ENCODE measurements around the gene TAF6.
"Not testable (repeated sequence)": the region's sequence is repeated elsewhere in the genome, so short reads cannot be mapped to it uniquely, and the experiment has no call there.

TAF6 gene

GRCh38 chr7:100152404-100152803 lies 33.2 kb upstream of the TAF6 start:
- no peak for DNase-seq
- peak overlapping the region; percentile 27 for H3K27ac ChIP-seq (ENCODE audit: insufficient read depth, low read length, poor library complexity, severe bottlenecking)
- H3K36me3 ChIP-seq (ENCODE audit: control insufficient read depth, insufficient read depth, low read length): peaks cover 37% of the 10 kb centered on the region
- H3K4me1 ChIP-seq (ENCODE audit: control insufficient read depth, insufficient read depth, low read length, poor library complexity, severe bottlenecking): peaks cover 22% of the 10 kb centered on the region
- H3K4me3 ChIP-seq (ENCODE audit: insufficient read depth, low read depth, low read length, poor library complexity, severe bottlenecking): no peak overlapping the region
- no peaks in the 10 kb centered on the region for H3K27me3 ChIP-seq (replicated peaks; ENCODE audit: control insufficient read depth, insufficient read depth, low read length, poor library complexity, severe bottlenecking)
- H3K9me3 ChIP-seq (ENCODE audit: control insufficient read depth, low read length): no peaks in the 10 kb centered on the region

GRCh38 chr7:100148559-100149328 lies 29.6 kb upstream of the TAF6 start, which contains the start of gene LAMTOR4:
Gene LAMTOR4 (plus strand): TSS chr7:100148918. CDS start chr7:100148973, 55 bp downstream.
- no peaks in the 10 kb centered on the region for H3K27me3 ChIP-seq (replicated peaks; ENCODE audit: control insufficient read depth, insufficient read depth, low read length, poor library complexity, severe bottlenecking)
- H3K27ac ChIP-seq (ENCODE audit: insufficient read depth, low read length, poor library complexity, severe bottlenecking): peak within 1 kb of the TSS; percentile 97
- H3K36me3 ChIP-seq (ENCODE audit: control insufficient read depth, insufficient read depth, low read length): peaks cover 11% of the 10 kb centered on the region
- no peaks in the 10 kb centered on the region for H3K9me3 ChIP-seq (ENCODE audit: control insufficient read depth, low read length)
- H3K4me1 ChIP-seq (ENCODE audit: control insufficient read depth, insufficient read depth, low read length, poor library complexity, severe bottlenecking): peaks cover 13% of the 10 kb centered on the region
- DNase-seq: peak; percentile 98 to 99 (median 98)
- peak within 1 kb of the TSS; percentile 90 for H3K4me3 ChIP-seq (ENCODE audit: insufficient read depth, low read depth, low read length, poor library complexity, severe bottlenecking)

DNA sequence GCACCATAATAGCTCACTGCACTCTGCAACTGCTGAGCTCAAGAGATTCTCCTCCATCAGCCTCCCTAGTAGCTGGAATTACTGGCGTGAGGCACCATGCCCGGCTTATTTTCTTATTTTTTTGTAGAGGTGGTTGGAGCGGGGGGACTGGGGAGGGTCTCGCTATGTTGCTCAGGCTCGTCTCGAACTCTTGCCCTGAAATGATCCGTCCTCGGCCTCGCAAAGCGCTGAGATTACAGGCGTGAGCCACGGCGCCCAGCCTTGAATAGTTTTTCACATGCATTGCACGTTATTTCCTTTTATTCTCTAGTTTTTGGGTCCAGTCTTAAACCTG lies 29.0 kb upstream of the TAF6 start:
- peak overlapping the region; percentile 97 for H3K27ac ChIP-seq (ENCODE audit: insufficient read depth, low read length, poor library complexity, severe bottlenecking)
- no peak for DNase-seq

GRCh38 chr7:100147278-100147677 lies 28.1 kb upstream of the TAF6 start:
- no peak overlapping the region for H3K4me3 ChIP-seq (ENCODE audit: insufficient read depth, low read depth, low read length, poor library complexity, severe bottlenecking)
- peaks cover 3% of the 10 kb centered on the region for H3K36me3 ChIP-seq (ENCODE audit: control insufficient read depth, insufficient read depth, low read length)
- no peak for DNase-seq
- no peak overlapping the region for H3K27ac ChIP-seq (ENCODE audit: insufficient read depth, low read length, poor library complexity, severe bottlenecking)
- peaks cover 13% of the 10 kb centered on the region for H3K4me1 ChIP-seq (ENCODE audit: control insufficient read depth, insufficient read depth, low read length, poor library complexity, severe bottlenecking)
- no peaks in the 10 kb centered on the region for H3K27me3 ChIP-seq (replicated peaks; ENCODE audit: control insufficient read depth, insufficient read depth, low read length, poor library complexity, severe bottlenecking)
- no peaks in the 10 kb centered on the region for H3K9me3 ChIP-seq (ENCODE audit: control insufficient read depth, low read length)

More for the DNA sequence above, 29.0 kb upstream of the TAF6 start:
- Histone ChIP-seq H3K27me3 (replicated peaks; ENCODE audit: control insufficient read depth, insufficient read depth, low read length, poor library complexity, severe bottlenecking) (no peaks in the 10 kb centered on the region), H3K4me3 (ENCODE audit: insufficient read depth, low read depth, low read length, poor library complexity, severe bottlenecking) (peak overlapping the region; percentile 90), H3K36me3 (ENCODE audit: control insufficient read depth, insufficient read depth, low read length) (peaks cover 5% of the 10 kb centered on the region), H3K9me3 (ENCODE audit: control insufficient read depth, low read length) (no peaks in the 10 kb centered on the region), H3K4me1 (ENCODE audit: control insufficient read depth, insufficient read depth, low read length, poor library complexity, severe bottlenecking) (peaks cover 13% of the 10 kb centered on the region)

DNA sequence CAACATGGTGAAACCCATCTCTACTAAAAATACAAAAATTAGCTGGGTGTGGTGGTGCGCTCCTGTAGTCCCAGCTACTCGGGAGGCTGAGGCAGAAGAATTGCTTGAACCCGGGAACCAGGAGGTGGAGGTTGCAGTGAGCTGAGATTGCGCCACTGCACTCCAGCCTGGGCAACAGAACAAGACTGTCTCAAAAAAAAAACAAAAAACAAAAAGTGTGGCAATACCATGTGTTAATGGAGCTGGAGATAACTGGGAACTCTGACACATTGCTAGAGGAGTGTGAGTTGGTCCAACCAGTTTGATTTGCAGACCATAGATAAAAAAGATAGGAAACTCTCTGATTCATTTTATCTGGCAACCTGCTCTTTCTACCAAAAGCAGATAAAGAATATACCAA lies 27.2 kb upstream of the TAF6 start:
- not testable (repeated sequence) for H3K27me3 ChIP-seq (replicated peaks; ENCODE audit: control insufficient read depth, insufficient read depth, low read length, poor library complexity, severe bottlenecking); H3K36me3 ChIP-seq (ENCODE audit: control insufficient read depth, insufficient read depth, low read length); H3K4me3 ChIP-seq (ENCODE audit: insufficient read depth, low read depth, low read length, poor library complexity, severe bottlenecking); H3K9me3 ChIP-seq (ENCODE audit: control insufficient read depth, low read length); DNase-seq; H3K27ac ChIP-seq (ENCODE audit: insufficient read depth, low read length, poor library complexity, severe bottlenecking)
- H3K4me1 ChIP-seq (ENCODE audit: control insufficient read depth, insufficient read depth, low read length, poor library complexity, severe bottlenecking): peaks cover 11% of the 10 kb centered on the region

DNA sequence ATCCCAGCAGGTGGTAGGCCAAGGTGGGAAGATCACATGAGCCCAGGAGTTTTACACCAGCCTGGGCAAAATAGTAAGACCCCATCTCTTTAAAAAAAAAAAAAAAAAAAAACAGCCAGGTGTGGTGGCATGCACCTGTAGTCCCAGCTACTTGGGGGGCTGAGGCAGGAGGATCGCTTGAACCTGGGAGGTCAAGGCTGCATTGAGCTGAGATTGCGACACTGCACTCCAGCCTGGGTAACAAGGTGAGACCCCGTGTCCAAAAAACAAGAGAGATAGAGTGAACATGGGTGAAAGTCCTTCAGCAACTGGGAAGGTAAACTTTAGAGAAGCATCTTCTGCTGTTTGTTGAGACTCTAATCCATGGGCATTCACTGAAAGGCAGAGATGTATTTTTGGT lies 23.3 kb upstream of the TAF6 start:
- H3K27ac ChIP-seq (ENCODE audit: insufficient read depth, low read length, poor library complexity, severe bottlenecking): no peak overlapping the region
- no peaks in the 10 kb centered on the region for H3K27me3 ChIP-seq (replicated peaks; ENCODE audit: control insufficient read depth, insufficient read depth, low read length, poor library complexity, severe bottlenecking)
- H3K4me3 ChIP-seq (ENCODE audit: insufficient read depth, low read depth, low read length, poor library complexity, severe bottlenecking): no peak overlapping the region
- no peaks in the 10 kb centered on the region for H3K9me3 ChIP-seq (ENCODE audit: control insufficient read depth, low read length)
- H3K4me1 ChIP-seq (ENCODE audit: control insufficient read depth, insufficient read depth, low read length, poor library complexity, severe bottlenecking): no peaks in the 10 kb centered on the region
- DNase-seq: no peak
- H3K36me3 ChIP-seq (ENCODE audit: control insufficient read depth, insufficient read depth, low read length): no peaks in the 10 kb centered on the region

DNA sequence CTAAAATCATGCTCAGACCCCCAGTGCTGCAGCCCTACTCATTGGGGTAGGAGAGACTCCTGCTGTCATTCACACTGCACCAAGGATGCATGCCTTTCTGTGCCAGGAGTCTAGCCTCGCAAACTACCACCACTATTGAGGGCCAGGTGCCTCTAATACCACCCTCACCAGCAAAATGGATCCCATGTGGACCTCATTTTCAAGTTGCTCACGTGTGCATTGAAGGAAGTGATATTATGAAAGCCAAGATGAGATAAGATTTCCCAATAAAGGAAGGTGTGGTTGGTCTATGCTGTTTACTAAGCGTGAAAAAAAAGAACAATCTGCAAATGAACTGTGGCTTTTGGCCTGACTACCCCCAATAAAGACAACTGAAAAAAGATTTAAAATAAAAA lies 22.4 kb upstream of the TAF6 start:
- no peaks in the 10 kb centered on the region for H3K36me3 ChIP-seq (ENCODE audit: control insufficient read depth, insufficient read depth, low read length)
- no peak overlapping the region for H3K4me3 ChIP-seq (ENCODE audit: insufficient read depth, low read depth, low read length, poor library complexity, severe bottlenecking)
- H3K9me3 ChIP-seq (ENCODE audit: control insufficient read depth, low read length): no peaks in the 10 kb centered on the region
- no peak overlapping the region for H3K27ac ChIP-seq (ENCODE audit: insufficient read depth, low read length, poor library complexity, severe bottlenecking)
- H3K27me3 ChIP-seq (replicated peaks; ENCODE audit: control insufficient read depth, insufficient read depth, low read length, poor library complexity, severe bottlenecking): no peaks in the 10 kb centered on the region
- DNase-seq: no peak
- H3K4me1 ChIP-seq (ENCODE audit: control insufficient read depth, insufficient read depth, low read length, poor library complexity, severe bottlenecking): no peaks in the 10 kb centered on the region

DNA sequence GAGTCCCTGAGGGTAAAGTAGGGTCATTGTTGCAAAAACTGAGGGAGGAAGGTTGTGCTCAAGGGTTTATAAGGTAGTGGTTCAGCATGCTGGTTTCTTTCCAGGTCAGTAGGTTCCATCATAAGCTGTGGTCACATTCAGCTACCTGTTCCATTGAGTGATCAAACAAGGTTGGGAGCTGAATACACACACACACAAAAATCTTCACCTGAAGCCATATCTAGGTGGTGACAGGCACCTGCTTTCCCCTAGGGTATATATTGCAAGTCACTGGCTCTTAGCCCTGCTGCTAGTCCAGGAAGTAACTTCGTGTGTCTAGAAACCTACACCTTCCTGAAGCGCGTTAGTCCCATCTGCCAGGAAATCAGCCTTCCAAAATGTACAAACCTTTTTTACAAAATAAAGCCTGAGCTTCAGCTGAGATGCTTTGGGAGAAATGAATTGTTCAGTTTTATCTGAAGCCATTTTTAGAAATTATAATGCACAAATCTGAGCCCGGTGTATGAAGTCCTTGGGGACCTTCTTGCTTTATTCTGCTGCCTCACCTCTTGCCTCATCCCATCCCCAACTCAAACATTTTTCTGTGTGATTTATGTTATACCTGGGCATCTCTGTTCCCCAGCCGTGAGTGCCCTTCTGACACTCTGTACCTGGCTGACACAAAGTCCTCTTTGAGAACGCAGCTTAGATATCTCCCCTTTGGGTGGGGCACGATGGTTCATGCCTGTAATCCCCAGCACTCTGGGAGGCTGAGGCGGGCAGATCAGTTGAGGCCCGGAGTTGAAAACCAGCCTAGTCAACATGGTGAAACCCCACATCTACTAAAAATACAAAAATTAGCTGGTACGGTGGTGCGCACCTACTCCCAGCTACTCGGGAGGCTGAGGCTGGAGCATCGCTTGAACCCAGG lies 18.9 kb upstream of the TAF6 start:
- Histone ChIP-seq H3K4me1 (ENCODE audit: control insufficient read depth, insufficient read depth, low read length, poor library complexity, severe bottlenecking) (no peaks in the 10 kb centered on the region), H3K4me3 (ENCODE audit: insufficient read depth, low read depth, low read length, poor library complexity, severe bottlenecking) (no peak overlapping the region), H3K36me3 (ENCODE audit: control insufficient read depth, insufficient read depth, low read length) (no peaks in the 10 kb centered on the region), H3K9me3 (ENCODE audit: control insufficient read depth, low read length) (no peaks in the 10 kb centered on the region), H3K27ac (ENCODE audit: insufficient read depth, low read length, poor library complexity, severe bottlenecking) (no peak overlapping the region), H3K27me3 (replicated peaks; ENCODE audit: control insufficient read depth, insufficient read depth, low read length, poor library complexity, severe bottlenecking) (no peaks in the 10 kb centered on the region)
- no peak for DNase-seq

GRCh38 chr7:100132697-100133151 lies 13.6 kb upstream of the TAF6 start:
- H3K27ac ChIP-seq (ENCODE audit: insufficient read depth, low read length, poor library complexity, severe bottlenecking): no peak overlapping the region
- no peaks in the 10 kb centered on the region for H3K36me3 ChIP-seq (ENCODE audit: control insufficient read depth, insufficient read depth, low read length)
- DNase-seq: peak; percentile 23 to 41 (median 33)
- no peaks in the 10 kb centered on the region for H3K9me3 ChIP-seq (ENCODE audit: control insufficient read depth, low read length)
- H3K4me1 ChIP-seq (ENCODE audit: control insufficient read depth, insufficient read depth, low read length, poor library complexity, severe bottlenecking): peaks cover 9% of the 10 kb centered on the region
- no peak overlapping the region for H3K4me3 ChIP-seq (ENCODE audit: insufficient read depth, low read depth, low read length, poor library complexity, severe bottlenecking)
- no peaks in the 10 kb centered on the region for H3K27me3 ChIP-seq (replicated peaks; ENCODE audit: control insufficient read depth, insufficient read depth, low read length, poor library complexity, severe bottlenecking)

GRCh38 chr7:100132126-100132525 lies 13.0 kb upstream of the TAF6 start:
- peaks cover 12% of the 10 kb centered on the region for H3K4me1 ChIP-seq (ENCODE audit: control insufficient read depth, insufficient read depth, low read length, poor library complexity, severe bottlenecking)
- no peak overlapping the region for H3K4me3 ChIP-seq (ENCODE audit: insufficient read depth, low read depth, low read length, poor library complexity, severe bottlenecking)
- no peaks in the 10 kb centered on the region for H3K36me3 ChIP-seq (ENCODE audit: control insufficient read depth, insufficient read depth, low read length)
- DNase-seq: no peak
- no peaks in the 10 kb centered on the region for H3K9me3 ChIP-seq (ENCODE audit: control insufficient read depth, low read length)
- H3K27me3 ChIP-seq (replicated peaks; ENCODE audit: control insufficient read depth, insufficient read depth, low read length, poor library complexity, severe bottlenecking): no peaks in the 10 kb centered on the region
- no peak overlapping the region for H3K27ac ChIP-seq (ENCODE audit: insufficient read depth, low read length, poor library complexity, severe bottlenecking)
